GM18526 (cell line): ENCODE data around the gene INO80E.

Experiments
- POLR2A ChIP-seq: IDR thresholded peaks from 3 replicates; pipeline ENCODE4 v1.6.1; 2011; ENCODE audit not compliant: insufficient read length; ENCODE audit errors: extremely low read depth

INO80E gene

DNA sequence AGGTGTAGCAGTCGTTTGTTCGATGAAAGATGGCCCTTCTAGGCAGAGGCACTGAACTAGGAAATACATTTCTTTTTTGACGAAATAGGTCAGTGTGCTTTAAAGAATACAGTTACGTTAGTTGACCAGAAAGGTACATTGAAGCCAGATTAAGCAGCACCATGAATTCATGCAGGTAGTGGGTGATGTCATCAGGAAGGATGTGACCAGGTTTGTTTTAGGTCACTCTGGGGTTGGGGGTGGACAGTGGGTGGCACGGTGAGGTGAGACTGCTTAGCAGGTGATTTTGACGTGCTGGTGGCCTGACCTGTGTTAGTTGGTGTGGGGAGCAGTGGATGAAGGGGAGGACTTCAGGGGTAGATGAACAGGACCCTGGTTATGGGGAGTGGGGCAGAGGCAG, 3.6 kb downstream of the INO80E start:
- TF ChIP-seq POLR2A, result no peak

DNA sequence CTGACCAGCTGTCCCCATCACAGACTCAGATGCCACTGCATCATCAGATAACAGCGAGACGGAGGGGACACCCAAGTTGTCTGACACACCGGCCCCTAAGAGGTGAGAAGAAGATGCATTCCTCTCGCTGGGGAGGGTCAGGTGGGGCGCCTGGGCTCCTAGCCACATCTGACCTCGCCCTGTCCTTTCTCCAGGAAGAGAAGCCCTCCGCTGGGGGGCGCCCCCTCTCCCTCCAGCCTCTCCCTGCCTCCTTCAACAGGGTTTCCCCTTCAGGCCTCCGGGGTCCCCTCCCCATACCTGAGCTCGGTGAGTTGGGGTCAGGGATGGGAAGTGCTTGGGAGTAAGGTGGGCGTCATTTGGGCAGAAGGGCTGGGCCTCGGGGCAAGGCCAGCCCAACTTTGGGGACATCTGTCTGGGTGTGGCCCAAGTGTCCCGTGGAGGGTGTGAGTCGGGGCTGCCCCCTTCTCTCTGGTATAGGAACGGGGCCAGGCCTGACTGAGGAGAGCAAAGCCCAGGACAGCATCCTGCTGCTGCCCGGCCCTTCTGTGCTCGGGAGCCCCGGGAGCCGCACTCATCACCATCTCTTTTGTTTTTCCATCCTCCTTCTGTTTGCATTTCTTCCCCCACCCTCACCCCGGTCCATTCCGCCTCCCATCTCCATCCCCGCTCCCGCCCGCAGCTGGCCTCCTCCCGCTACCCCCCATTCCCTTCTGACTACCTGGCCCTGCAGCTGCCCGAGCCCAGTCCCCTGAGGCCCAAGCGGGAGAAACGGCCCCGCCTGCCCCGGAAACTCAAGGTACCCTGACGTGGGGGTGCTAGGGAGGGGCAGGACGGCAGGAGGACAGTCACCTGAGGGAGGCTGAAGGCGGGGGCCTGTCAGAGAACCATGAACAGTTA, 4.9 kb downstream of the INO80E start:
- no peak for TF ChIP-seq POLR2A

DNA sequence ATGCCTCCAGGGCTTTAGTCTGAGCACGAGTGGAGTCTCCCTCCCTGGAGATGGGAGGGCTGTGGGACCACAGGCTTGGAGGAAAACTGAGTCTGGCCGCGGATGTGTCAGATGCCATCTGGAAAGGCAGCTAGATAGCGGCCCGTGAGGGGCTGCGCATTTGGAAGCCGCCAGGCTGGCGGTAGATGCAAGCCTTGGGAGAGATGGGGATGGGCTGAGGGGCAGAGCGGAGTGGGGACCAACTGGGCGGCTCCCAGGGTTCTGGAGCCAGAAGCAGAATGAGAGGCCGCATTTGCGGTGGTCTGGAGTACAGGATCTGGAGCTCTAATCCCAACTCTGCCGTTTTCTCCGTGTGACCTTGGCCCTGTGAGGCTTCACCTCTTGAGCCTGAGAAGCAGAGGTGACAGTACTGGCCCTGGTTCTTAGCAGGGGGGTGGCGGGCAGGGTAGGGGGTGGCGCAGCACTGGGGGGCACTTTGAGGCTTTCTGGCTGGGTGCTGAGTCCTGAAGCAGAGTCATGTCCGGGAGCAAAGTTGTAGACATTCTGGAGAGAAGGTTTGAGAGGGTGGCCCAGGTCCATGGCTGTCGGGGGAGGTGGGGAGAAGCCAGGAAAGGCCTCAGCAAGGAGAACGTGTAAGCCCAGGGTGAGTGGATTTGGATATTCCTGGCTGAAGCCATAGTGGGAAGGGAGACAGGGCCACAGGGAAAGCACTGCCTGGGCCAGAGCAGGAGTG, 6.7 kb downstream of the INO80E start:
- TF ChIP-seq POLR2A, result no peak

DNA sequence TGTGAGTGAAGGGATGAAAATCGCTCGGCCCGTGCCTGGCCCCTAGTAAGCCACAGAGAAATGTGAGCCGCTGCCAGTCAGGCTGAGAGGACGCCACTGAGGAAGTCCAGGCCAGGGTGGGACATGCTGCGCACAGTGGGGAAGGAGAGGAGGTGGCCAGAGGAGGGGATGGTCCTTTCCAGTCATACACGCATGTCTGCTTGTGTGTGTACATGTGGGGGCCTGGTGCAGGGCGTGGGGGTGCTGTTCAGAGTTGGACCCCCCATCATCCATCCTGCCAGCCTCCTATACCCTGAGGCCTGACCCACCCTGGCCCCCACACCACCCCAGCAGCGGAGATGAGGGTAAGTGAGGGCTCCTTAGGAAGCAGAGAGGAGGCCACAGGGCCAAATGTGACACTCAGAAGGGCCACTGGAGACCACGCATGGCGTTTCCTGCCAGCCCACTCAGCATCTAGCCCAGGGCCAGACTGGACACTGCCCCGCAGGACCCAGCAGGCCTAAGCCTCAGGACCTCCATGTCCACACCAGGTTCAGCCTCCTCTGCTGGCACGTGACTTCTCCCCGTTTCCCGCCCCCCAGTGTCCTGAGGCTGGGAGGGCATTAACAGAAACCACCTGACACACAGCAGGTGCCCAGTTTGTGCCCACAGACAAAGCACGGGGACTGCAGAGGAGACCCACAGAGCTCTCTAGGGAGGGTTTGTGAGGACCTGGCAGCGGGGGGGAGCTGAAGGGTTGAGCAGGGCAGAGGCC, 7.8 kb downstream of the INO80E start:
- TF ChIP-seq POLR2A, result no peak

DNA sequence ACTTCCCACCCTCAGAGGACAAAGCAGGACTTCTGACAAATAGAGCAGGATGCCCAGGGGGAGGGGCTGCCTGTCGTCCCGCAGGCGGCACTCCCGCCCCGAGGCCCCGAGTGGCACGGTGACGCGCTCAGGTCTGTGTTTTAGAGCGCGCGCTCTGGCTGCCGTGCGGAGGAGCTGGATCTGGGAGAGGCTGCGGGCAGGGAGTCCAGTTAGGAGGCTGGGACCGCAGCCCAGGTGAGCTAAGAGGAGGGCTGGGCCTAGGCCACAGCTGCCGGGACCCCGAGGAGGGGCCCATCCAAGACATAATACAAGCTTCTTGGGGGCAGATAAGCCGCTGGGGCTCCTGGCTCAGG, 8.4 kb downstream of the INO80E start:
- no peak for TF ChIP-seq POLR2A

DNA sequence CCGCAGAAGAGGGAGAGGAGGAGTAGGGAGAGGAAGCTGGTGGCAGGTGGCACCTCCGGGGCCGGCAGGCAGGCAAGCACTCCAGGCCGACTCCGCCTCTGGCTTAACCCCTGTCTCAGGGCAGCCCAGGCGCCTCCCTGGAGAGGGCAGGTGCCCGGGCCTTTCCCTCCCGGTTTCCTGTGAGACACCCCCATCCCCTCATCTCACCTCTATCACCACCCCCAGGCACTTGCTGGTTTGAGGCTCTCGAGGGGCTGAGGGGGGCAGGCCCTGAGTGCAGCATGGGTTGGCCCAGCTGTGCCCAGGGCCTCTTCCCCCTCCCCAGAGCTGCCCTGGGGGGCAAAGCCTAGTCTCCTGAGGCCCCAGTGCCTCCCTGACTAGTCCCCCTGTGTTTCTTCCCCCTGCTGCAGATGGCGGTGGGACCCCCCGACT, 8.8 kb downstream of the INO80E start:
- TF ChIP-seq POLR2A, result no peak

DNA sequence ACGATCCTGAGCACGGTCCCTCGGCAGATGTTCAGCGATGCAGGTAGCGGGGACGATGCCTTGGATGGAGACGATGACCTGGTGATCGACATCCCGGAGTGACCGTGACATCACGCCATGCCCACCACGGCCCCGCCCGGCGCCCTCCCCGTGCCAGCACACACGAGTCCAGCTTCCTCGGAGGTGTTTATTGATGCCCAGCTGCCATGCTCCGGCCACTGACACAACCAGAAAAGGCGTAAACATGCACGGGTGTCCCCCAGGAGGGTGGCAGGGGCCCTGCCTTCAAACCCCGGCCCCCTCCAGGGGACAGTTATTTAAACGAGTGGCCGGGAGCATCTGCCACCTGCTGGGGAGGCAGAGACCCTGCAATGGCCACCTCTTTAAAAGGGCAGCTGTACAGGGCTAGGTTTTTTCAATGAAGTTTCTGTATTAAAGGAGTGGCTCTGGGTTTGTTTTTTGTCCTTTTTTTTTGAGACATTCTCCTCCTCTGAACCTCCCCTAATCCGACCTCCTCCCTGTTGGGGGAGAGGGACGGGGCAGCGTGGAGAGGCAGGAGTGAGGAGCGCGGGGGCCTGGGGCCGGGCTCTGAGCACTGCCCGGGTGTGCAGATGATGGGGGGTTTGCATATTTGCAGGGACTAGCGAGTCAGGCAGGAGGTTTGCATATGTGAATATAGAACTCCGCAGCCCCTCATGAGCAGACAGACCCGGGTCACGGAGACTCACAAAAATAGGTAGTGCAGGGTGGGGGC, 9.5 kb downstream of the INO80E start:
- no peak for TF ChIP-seq POLR2A

DNA sequence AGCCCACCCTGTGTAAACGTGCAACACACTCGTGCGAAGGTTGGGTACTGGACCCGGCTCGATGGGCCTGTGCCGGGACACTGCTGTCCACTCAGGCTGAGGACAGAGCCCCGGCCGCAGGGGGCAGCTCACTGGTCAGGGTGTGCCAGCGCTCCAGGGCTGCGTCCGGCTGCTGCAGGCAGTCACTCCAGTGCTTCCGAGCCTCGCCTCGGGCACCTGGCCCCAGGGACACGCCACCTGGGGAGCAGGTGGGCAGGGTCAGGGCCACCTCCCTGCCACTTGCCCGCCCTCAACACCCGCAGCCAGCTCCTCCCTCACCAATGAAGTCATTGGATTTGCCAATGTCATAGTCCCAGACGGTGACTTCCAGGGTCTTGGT, 10.0 kb downstream of the INO80E start:
- no peak for TF ChIP-seq POLR2A

DNA sequence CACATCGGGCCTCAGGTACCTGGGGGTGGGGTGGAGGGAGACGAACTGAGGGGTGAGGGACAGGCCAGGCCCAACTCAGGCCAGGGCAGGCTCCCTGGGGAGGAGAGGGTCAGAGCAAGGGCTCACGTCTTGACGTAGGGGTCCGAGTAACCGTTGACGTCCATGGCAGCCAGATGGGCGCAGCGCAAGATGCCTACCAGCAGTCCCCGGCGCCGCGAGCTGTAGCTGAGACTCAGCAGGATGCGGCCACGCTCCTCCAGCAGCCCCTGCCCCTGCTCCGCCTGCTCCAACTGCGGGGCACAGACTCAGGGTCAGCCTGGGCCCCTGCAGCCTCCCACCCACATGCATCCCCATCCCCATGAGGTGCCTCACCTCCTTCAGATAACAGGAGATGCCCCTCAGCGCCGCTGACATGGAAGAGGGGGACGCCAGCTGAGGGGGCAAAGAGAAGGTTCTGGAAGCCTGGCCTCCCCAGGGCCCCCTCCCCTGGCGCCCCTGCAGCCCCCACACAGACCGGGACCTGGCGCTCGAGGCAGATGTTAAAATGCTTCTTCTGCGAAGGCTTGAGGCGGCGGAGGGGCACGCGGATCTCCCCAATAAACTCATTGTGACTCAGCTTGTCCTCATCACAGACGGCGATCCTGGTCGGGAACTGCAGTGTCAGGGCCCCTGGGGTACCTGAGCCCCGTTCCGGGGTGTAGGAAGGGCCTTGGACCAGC, 10.8 kb downstream of the INO80E start:
- TF ChIP-seq POLR2A, result no peak

DNA sequence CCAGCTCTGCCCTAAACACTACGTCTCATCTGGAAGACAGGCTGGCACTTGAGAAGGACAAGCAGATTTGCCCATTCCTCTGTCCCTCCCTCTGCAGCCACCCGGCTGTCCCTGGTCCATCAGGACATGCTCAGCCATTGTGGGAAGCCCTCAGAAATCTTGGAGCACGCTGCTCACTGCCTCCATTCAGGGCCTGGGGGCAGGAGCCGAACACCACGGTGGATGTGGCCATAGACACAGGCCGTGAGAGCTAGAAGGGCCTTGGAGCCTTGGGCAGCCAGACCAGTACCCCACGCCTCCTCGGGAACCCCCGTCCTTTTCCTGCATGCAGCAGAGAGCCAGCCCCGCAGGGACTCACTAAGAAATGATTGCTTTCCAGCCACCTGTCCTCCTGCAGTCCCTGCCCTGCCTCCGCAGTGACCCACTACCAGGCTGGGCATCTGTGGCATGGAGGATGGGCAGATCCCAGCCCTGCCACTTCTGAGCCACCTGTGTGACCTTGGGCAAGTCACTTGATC, 11.4 kb downstream of the INO80E start:
- TF ChIP-seq POLR2A, result no peak

DNA sequence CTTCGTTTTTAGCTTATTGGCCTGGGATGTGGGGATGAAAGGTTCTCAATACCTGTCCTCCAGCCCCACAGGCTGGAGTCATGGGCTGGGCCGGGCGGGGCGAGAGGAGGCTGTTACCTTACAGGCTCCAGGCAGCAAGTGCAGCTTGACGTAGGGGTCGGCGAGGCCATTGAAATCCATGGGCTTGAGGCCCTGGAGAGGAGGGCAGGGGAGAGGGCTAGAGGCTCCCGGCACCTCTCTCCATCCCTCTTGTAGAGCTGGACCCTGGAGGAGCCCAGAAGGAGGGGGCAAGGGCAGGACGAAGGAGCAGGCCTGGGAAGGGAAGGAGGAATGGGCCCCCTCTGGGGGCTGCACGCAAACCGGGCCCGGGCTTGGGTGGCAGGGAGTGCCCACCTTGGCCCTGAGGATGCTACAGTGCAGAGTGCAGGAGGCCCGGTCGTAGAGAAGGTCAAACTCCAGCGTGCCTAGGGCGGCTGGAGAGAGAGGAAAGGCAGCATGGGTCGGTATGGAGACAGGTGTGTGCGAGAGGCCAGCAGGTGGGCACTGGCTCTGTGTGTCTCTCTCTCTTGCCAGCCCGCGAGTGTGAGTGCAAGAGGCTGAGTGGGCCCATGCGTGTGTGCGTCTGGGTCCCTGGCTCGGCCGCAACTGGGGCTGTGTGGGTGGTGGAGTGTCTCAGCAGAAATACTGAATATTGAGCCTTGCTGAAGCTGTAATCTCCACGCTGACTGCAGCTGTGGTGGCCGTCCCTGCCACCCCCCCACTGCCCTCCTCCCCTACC, 13.2 kb downstream of the INO80E start:
- no peak for TF ChIP-seq POLR2A

DNA sequence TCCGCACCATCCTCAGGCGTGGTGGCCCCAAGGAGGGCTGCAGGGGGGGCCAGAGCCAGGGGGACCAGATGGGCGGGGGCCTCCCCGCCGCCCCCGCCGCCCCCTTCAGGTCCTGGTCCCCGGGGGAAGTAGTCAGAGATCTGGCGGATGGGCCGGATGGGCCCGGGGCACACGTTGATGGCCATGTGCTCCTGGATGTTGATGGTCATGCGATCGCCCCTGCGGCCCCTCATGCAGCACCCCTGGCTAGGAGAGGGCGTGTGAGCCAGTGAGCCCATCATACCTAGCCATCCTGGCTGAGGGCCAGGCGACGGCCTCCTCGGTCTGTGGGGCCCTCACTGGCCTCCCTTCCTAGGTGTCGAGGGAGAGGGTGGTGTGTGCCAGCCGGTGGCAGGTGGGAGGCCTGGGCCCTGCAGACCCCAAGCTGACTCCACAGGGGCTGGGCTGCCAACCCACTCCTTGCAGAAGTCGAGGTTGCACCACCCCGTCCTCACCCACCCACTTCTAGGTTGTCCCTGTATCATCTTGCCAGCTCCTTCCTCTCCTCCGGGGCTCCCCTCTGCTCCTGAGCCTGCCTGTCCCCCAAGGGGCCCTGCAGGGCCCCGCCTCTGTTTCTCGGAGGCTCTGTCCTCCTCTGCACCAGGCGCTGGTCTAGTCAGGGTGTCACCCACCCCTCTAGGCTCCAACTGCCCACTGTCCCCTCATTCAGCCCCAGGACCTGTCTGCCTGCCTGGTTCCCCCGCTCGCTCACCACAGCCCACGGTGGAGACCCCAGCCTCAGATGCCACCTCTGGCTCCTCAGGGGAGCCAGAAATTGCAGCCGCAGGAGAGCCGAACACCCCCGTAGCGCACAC, 14.2 kb downstream of the INO80E start:
- TF ChIP-seq POLR2A, result no peak
